ENCODE measurements around the gene QRFP. TPM values are rescaled to one million over a fixed set of nuclear protein-coding genes. Genes with fewer than 3 reads are reported as not detected.
A peak's percentile ranks its signal among the peaks of the same experiment; 100 is the strongest.

The QRFP gene
- total RNA-seq, 1 experiment from 2014 or later, result not detected

- Histone ChIP-seq H3K36me3 (ENCODE audit: control insufficient read depth in 1 of 2, insufficient read depth in 2 of 2, low read length in 2 of 2) (peaks cover 3 to 18% of the 10 kb centered on the region in 2 experiments), H3K9me3 (ENCODE audit: control insufficient read depth in 1 of 2, insufficient read depth in 1 of 2, low read depth in 1 of 2, low read length in 2 of 2) (no peaks in the 10 kb centered on the region), H3K27me3 (ENCODE audit: insufficient read depth, low read length) (no peaks in the 10 kb centered on the region), H3K4me1 (ENCODE audit: control insufficient read depth in 1 of 2, insufficient read depth in 2 of 2, low read length in 2 of 2) (peaks cover 3 to 23% of the 10 kb centered on the region in 2 experiments; a peak in 3 of 4 replicates), H3K79me2 (ENCODE audit: insufficient read depth, low read length) (peaks cover 18% of the 10 kb centered on the region; the same call in 1 of the 2 replicates), H3K4me3 (replicated peaks in 1 of 2; ENCODE audit: low read depth in 1 of 2, low read length in 2 of 2) (no peak overlapping the region), H3K27ac (ENCODE audit: low read depth, low read length) (no peak overlapping the region), H3K9ac (ENCODE audit: low read length) (no peak overlapping the region), H4K20me1 (ENCODE audit: insufficient read depth) (no peaks in the 10 kb centered on the region), H3K4me2 (ENCODE audit: low read length) (peak overlapping the region; percentile 8; the same call in 1 of the 2 replicates), H2AFZ (ENCODE audit: low read depth, low read length, poor library complexity, severe bottlenecking) (no peak overlapping the region), H3K9me2 (ENCODE audit: insufficient read depth) (no peaks in the 10 kb centered on the region)
- POLR2A ChIA-PET, result no interaction called here
- no peak for DNase-seq (ENCODE audit: low read depth, low spot score)
- CTCF ChIA-PET, result interaction anchor here (0.8 to 1.9 kb wide), 5 partner anchors 8 to 174 kb away, joined by 3 to 11 read pairs (median 3); no protein-coding TSS in a partner anchor
- no TSS peak for BruUV-seq (replicated peaks)
- no peak for ATAC-seq
- RAD21 ChIA-PET (ENCODE audit: low non-redundant PET in 1 of 2, low total read pairs in 2 of 2, uncharacterized antibody in 2 of 2, unreplicated experiment in 2 of 2), result no interaction called here
- TF ChIP-seq EZH2phosphoT487 (IDR thresholded peaks at IDR 0.05; ENCODE audit: borderline replicate concordance) (no peak), SIN3A (IDR thresholded peaks at IDR 0.05; ENCODE audit: low read depth) (no peak), YY1 (IDR thresholded peaks at IDR 0.05; ENCODE audit: extremely low read depth, insufficient replicate concordance, low read depth, low read length) (no peak), ZFX (IDR thresholded peaks at IDR 0.05) (no peak), ZNF274 (IDR thresholded peaks at IDR 0.05; ENCODE audit: low read depth, low read length) (no peak), REST (IDR thresholded peaks at IDR 0.05; ENCODE audit: low read depth) (no peak), ELF1 (IDR thresholded peaks at IDR 0.05; ENCODE audit: borderline replicate concordance, low read depth) (no peak), JUND (IDR thresholded peaks at IDR 0.05) (no peak), CEBPB (IDR thresholded peaks at IDR 0.05; ENCODE audit: low read depth) (no peak), RAD21 (IDR thresholded peaks at IDR 0.05; ENCODE audit: low read depth) (no peak), CTCF (IDR thresholded peaks at IDR 0.05 in 2 of 3, conservative IDR thresholded peaks at IDR 0.05 in 1 of 3; ENCODE audit: borderline replicate concordance in 1 of 3, insufficient read depth in 1 of 3, low read depth in 2 of 3, low read length in 2 of 3) (no peak), ZBTB33 (IDR thresholded peaks at IDR 0.05; ENCODE audit: extremely low read depth, insufficient replicate concordance, low read length) (no peak), FOSL1 (IDR thresholded peaks at IDR 0.05; ENCODE audit: low read depth) (no peak), POLR2AphosphoS5 (IDR thresholded peaks at IDR 0.05; ENCODE audit: low read depth, low read length) (no peak), MAX (IDR thresholded peaks at IDR 0.05) (no peak), ATF3 (IDR thresholded peaks at IDR 0.05) (no peak)
- intact Hi-C loops (cut with micrococcal nuclease), result no loop called here
Observed at GRCh38 chr9:130857864-130858738, 38.5 kb downstream of the QRFP start.
